ENCODE data around the gene ARHGAP15.

ARHGAP15 gene

DNA sequence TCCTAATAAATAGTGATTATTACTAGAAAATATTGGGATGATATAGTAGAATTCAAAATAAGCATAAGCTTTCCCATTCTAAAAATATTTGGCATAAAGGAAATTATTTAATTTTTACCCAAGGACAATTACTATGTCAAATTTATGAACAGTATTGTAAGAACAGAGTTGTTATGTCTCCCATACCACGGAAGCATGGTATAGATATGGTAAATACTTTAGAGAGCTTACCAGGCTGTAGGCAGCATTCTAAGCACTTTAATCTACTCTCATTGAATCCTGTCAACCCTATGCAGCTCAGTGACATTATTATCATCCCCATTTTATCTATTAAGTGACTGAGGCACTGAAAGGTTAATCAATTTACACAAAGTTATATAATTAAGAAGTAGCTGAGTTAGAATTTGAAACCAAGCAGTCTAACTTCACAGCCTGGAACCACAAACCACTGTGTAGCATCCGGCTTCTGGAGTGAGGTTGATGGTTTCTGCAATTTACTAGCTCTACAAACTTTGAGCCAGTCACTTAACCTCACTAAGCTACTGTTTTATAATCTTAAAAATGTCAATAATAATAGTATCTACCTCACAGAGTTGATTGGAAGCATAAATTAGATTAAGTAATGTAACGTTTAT is 323.7 kb downstream of the ARHGAP15 start:
- peak in 1 of 2 experiments; percentile 10 for DNase-seq (ENCODE audit: low read depth in 2 of 2)

DNA sequence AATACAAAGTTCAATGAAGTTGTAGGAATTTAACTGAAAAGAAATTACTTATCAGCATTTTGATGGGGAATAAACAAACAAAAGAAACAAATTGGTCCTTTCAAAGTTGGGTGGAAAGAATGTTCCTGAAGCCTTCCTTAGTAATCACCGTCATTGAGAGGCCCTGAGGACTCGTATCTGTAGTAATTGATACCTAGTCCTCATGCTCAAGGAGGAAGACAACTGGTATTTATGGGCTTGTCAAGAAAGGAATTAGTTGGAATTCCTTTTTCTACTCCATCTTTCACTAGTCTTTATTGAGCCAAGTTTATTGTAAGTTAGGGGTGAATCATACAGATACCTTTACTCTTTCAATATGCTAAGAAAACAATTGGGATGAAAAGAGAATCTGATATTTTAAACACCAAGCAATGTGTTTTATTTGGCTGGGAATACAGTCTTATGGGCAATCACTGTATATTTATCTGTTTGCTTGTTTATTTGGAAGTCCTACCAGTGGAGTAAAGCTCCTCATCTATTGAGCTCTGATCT is 324.8 kb downstream of the ARHGAP15 start:
- no peak for DNase-seq (ENCODE audit: low read depth in 2 of 2)

DNA sequence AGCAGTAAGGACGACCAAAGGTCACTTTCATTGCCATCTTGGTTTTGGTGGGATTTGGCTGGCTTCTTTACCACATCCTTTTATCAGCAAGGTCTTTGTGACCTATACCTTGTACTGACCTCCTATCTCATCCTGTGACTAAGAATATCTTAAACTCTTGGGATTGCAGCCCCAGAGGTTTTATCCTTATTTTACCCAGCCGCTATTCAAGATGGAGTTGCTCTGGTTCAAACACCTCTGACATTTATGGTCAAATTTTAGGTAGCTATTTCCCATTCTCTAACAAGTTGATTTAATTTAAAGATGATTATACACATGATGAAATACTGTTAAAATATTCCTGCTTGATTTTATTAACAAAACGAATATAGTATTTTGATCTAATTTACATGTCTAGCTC is 326.1 kb downstream of the ARHGAP15 start:
- no peak for DNase-seq (ENCODE audit: low read depth in 2 of 2)

DNA sequence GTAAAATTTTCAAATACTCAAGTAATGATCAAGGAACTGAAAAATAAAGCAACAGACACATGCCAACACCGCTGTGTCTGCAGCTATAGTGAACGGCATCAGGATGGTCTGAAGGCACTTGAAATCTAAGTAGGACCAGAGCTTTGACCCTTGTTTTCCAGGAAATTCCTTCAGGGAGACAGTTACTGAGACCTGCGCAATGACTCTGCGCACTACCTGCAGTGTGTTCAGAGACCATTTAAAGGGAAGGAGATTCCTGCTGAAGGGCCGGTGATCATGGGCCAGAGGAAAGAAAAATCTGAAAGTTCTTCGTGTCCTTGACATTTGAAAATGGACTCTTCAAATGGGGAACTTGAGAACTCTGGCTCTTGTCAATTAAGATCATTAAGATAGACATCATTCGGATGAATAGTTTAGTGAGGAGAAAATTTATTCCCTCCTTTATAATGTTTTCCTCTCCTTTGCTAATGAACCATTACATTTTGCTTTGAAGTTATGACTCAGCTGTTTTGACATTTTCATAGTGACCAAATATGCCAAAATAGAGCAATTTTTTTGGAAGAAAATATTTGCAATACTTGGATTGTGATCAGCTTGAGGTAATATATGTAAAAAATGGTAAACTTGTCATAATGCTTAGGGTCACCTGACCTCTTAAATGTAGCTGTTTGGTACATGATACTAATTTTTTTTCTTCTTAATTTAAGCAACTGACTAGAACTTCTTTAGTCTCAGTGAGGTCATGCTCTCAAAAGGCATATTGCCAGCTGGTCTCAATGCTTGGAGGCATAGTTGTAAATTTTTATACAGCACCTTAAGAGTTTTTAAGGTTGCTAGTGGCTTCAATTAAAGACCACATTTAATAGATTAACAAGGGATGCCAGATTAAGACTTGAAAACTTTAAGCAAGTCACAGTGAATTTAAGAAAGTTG is 329.3 kb downstream of the ARHGAP15 start:
- DNase-seq (ENCODE audit: low read depth in 2 of 2): no peak

DNA sequence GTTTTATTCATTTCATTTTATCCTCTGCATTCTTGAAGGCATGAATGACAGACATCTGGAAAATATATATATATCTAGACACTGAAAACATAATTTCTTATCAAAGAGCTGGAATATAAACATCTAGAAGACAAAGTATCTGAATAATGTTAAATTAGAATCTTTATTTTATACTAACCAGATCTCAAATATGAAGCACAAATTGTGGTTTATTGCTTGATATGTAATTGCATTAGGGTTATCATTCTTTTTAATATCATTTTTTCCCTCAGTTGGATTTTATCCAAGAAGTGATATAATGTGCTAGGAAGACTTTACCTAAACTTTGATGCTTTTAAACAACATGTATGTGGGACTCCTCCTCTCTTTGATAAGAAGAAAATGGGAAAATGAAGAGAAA is 331.2 kb downstream of the ARHGAP15 start:
- DNase-seq (ENCODE audit: low read depth in 2 of 2): no peak

DNA sequence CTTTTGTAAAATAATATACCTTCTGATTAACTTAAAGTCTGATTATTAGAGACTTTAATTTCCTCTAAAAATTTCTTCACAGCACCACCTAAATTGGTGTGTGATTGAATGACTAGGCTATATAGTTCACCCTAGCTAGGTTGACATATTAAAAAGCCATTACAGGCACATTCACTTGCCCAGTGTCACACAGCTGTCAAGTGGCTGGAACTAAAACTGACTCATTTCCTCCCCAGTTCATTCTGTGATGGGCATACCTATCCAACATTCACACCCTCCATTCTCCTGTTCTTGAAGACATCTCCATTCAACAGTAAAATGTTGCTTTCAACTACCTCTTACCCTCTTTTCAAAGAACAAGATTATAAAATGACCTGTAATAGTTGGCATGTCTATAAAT is 334.5 kb downstream of the ARHGAP15 start:
- DNase-seq (ENCODE audit: low read depth in 2 of 2): no peak

DNA sequence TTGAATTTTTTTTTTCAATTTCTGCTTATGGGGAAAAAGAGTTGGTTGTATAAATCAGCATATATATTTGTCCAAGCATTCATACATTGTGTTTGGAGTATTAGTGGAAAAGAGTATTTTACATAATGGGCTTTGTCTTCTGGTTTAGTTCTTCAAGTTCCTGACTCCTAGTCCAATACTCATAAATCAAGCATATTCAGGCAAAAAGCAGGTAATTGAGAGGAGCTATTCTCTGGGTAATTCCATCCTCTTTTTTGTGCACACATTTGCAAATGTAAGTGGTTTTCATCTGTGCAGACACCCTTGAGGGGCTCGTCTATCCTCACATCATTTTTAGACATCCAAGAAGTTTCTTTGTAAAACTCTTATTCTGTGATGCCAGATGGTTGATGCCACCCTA is 337.2 kb downstream of the ARHGAP15 start:
- DNase-seq (ENCODE audit: low read depth in 2 of 2): no peak

DNA sequence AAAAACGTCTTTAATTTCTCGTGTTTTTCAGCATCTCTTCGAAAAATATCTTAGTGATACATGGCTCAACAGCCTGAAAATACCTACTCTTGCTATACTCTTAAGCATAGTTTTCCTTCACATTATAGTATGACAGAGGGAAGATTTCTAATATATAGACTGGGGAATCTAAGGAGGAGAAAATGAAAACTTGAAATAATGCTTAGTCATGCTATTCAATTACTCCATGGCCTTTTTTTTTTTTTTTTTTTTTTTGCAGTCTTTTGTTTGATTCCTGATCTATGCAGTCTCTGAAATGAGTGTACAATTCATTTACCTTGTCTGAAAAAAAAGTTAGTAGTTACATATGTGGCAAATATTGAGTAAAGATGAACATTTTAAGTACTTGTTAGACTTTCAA is 337.8 kb downstream of the ARHGAP15 start:
- DNase-seq (ENCODE audit: low read depth in 2 of 2): no peak

DNA sequence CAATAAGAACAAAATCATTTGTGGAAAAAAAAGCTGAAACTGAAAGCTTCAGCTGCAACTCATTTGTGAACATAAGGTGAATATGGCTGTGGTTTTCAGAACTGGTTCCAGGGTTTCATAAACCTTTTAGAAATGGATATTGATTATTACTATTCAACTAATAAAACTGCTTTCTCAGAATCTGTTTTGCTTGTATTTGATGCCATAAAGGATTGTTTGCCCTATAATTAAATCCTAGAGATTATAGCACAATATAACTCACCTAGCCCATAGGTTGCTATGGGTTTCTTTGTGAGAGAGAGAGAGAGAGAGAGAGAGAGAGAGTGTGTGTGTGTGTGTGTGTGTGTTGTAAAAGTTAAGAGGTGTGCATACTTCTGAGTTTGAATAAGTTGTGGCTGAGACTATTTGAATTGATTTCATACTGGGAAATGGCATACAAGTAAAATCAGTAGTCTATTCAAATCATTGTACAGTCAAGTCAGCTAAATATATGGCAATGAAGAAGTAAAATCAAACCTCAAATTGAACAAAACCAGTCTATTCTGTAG is 339.2 kb downstream of the ARHGAP15 start:
- DNase-seq (ENCODE audit: low read depth in 2 of 2): peak in 1 of 2 experiments; percentile 10

DNA sequence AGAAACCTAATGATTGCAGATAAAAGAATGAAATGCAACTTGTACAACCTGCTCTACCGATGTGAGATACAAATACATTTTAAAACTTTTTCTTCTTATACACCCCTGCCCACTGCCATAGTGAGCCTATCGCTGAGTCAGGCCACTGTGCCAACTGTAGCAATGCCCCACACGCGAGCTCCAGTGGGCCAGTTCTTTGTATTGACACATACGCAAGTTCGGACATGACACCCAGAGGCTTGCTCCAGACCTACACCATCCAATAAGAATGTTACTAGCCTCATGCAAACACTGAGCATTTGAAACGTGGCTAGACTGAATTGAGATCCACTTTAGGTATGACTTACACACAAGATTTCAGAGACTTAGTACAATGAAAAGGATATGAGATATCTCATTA is 340.1 kb downstream of the ARHGAP15 start:
- DNase-seq (ENCODE audit: low read depth in 2 of 2): no peak

DNA sequence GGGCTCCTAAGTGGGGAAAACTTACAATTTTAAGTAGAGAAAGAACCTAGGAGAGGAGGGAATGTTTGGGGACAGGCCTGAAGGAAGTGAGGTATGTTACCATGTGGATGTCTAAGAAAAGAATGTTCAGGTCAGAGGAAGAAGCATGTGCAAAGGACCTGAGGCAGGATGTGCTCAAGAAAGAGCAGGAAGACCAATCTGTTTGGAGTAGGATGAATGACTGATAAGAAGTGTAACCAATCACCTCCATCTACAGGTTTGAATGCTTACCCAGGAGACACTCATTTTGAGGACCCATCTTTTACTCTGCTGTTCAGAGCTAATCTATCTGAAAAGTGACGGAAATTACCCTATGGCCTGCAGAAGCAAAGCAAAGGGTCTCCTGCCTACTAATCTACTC is 342.3 kb downstream of the ARHGAP15 start:
- DNase-seq (ENCODE audit: low read depth in 2 of 2): no peak

DNA sequence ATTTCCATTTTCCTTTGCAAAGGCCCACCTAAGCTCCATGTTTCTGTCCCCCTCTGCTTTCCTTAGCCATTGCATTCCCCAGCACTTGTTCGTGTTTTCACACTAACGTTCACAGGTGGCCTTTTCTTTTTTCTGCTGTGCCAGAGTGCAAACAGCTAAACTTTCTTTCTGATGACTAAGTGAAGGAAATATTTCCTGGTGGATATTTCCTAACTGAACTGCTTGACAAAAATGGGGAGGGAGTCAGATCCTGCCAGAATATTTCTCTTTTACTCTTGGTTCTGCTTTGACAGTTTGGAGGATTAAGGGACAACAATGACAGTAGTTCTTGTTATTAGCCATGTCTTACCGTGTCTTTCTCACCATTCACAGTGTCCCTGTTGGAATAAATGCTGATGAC is 344.0 kb downstream of the ARHGAP15 start:
- DNase-seq (ENCODE audit: low read depth in 2 of 2): no peak

DNA sequence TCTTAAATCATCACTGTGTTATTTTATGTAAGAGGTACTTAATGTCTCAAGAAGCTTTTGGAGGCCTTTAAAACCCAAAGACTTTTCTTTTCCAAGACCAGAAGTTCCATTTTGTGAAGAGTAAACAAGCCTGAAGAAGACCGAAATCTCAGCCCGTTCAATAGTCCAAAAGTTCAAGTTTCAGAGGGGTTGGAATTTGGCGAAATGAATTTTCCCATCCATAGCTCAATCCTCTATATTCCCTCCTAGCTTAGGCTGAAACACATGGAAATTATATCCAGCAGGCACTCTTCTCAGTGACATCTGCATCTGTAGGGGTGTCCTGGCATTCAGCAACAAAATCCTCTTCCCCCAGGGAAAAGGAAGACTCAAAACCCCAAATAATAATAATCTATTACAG is 344.6 kb downstream of the ARHGAP15 start:
- DNase-seq (ENCODE audit: low read depth in 2 of 2): no peak

DNA sequence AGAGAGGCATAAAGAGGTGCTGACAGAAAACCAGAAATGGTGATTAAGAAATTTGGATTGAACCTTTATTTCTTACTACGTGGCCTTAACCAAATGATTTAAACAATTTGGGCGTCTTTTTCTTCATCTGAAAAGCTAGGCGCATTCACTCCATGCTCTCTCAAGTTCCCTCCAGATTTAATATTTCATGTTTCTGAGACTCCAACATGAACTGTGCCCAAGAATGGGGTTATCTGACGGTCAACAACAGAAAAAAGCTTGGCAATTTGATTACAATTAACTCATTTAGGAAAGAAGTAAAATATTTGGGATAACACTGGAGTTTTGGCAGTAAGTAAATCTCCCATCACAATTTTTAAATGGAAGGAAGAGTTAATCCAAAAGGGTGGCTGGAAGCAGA is 345.4 kb downstream of the ARHGAP15 start:
- DNase-seq (ENCODE audit: low read depth in 2 of 2): no peak

DNA sequence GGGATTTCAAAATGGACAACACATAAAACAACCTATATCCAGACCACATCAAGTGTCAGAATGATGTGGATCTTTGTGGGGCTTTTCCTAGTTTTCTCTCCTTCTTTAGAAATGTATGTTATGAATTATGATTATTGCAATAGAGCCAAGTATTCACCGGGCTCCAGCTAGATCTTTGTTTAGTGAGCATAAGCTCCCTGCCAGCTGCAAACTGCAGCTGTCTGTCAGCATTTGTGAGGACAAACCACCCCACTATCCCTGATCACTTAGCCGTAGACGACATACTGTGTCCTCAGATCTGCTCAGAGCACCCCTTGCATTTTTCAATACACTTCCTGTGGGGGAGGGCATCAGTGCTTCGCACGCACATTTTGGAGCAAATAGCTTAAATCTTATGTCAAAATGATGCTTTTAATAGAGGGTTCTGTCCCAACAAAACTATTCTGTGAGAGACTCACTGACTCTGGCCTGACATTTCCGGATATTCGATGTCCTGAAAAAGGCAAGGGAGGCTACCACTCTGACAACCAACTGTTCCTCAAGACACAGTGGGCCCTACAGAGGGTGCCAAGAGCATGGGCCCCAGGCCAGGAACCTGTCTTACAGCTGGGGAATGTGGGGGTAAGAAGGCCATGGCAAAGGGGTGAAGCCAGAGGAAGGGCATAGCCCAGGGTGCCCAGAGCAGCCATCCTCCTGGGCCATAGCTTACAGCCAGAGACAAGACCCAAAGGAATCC is 346.0 kb downstream of the ARHGAP15 start:
- no peak for DNase-seq (ENCODE audit: low read depth in 2 of 2)

DNA sequence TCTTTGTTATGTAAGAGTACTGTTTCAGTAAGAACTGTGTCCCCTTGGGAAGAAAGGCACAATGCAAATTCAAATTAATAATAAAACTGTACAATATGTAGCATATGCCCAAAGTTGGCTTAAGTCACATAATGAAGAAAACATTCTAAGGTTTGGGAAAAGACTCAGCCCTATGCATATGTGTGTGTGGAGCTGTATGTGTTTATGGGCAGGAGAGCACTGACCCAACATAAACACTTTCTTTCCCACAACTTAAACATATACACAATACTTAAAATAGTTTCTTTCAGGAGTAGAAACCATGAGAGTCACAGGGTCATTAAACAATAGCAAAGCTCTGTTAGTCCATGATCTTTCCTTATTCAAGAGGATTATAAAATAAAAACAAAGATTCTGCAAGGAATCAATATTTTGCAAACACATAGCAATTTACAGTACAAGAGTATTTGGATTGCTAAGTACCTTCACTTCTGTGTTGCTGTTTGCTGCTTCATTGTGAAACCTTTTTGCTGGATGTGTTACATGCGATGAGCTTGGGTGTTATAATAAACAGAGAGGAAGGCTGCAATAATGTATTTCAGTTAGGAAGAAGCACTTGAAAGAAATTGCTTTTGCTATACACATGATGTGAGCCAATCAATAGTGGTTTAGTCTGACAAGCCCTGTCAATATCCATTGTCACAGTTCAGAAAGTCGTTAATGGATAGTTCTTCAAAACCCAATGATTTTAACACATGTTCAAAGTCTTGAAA is 347.3 kb downstream of the ARHGAP15 start:
- DNase-seq (ENCODE audit: low read depth in 2 of 2): no peak

DNA sequence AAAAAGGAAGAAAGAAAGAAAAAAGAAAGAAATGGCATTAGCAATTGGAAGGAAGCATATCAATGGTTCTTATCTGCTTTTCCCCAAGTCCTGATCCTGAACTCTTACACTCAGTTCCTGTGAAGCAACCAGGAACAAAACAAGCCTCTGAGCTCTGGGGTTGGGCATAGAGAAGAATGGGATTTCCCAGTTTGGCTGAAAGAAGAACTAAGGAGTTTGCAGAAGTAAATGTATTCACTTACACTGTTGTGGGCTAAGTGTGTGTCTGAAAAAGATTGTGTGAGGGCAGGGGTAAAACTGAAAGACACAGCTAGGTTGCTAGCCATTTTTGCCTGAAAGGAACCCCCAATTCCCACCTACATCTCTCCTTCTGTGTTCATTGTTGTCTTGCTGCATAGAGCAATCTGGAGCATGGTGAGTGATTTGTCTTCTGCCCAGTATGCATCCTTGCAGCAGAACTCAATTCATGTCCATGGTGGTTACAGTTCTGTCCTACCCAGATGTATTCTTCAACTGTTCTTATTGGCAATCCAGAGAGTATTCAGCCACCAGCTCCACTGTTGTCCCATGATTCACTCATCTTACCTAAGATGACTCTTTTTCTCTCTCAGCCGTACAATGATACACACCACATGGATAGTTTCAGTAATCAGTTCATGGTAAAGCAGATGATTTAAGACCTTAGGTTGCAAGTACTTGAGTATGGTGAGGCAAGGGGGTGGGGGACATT is 348.7 kb downstream of the ARHGAP15 start:
- no peak for DNase-seq (ENCODE audit: low read depth in 2 of 2)

DNA sequence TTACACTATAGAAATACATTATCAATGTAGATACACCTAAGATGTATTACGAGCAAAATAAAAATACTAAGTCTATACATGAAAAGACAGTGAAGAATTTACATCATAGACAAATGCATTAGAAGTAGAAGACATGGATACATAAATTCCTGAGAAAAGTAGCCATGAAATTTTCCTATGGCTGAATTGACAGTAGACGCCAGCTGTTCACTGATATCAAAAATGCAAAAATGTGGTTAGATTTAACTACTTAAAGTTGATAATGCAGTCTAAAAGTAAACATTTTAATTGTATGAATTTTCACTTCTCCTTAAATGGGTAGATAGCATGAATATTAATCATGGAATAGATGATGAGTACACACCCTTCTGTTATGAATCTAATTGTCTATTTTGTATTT is 350.9 kb downstream of the ARHGAP15 start:
- DNase-seq (ENCODE audit: low read depth in 2 of 2): no peak

DNA sequence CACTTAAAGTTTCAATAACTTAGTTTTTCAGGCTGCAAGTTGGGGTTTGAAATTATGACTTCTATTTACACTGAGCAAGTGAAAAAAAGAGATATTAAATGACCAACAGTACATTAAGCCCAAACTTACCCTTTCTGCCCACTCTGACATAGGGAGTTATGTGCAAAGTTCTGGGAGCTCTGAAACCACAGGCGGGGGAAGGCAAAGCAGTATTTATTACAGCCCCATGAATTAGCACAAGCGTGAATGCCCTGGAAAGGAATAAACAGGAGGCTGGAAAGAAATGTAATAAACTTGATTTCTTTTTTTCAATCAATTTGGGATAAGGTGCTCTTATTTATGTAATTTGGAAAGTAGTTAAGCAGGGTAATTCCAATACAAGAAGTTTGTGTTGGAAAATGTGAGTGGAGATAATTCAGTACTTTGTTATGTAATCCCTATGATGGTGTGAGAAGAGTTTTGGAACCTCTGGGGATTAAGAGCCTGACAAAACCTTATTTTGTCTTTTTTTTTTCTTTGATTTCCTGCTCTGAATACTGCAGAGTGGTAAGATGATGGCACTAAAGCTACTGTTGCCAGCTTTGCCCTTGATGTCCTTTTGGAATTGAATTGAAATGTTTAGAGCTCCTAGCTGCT is 351.5 kb downstream of the ARHGAP15 start:
- no peak for DNase-seq (ENCODE audit: low read depth in 2 of 2)

DNA sequence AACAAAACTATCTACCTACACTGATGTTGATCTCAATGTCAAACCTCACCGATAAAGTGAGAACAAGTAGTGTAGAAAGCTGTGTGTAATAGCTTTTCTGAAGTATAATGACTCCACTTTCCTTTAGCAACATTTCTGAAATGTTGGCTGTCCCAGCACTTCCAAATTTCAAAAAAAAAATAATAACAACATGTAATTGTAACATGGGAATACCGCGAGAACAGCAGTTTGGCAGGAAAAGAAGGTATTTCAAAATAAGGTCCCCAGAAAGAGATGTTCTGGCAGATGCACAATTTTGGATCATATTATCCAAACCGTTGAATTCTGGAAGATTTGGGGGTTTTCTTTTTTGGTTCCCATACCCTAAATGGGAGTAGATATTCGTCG is 352.0 kb downstream of the ARHGAP15 start:
- no peak for DNase-seq (ENCODE audit: low read depth in 2 of 2)
